A673 (cell line): ENCODE data around the gene CAPN11.

ENCODE experiments used
- EZH2 ChIP-seq: fragments of 200-600 bp; sonication (generic); IDR thresholded peaks from 2 replicates; pipeline ENCODE4 v1.6.1; 2017; ENCODE audit warnings: borderline replicate concordance, low read depth, mild to moderate bottlenecking, mixed read lengths, antibody characterized with exemption, low read length; ENCODE audit not compliant: poor library complexity, severe bottlenecking
- TF ChIP-seq, protein P1 (sequence below): fragments of 300-800, 200-600 bp; sonication (generic); conservative IDR thresholded peaks from 2 replicates; pipeline ENCODE4 v1.5.1; 2017; ENCODE audit warnings: low read depth, mild to moderate bottlenecking, antibody characterized with exemption, low read length, moderate library complexity, mixed read lengths

- TF ChIP-seq, protein P1, sequence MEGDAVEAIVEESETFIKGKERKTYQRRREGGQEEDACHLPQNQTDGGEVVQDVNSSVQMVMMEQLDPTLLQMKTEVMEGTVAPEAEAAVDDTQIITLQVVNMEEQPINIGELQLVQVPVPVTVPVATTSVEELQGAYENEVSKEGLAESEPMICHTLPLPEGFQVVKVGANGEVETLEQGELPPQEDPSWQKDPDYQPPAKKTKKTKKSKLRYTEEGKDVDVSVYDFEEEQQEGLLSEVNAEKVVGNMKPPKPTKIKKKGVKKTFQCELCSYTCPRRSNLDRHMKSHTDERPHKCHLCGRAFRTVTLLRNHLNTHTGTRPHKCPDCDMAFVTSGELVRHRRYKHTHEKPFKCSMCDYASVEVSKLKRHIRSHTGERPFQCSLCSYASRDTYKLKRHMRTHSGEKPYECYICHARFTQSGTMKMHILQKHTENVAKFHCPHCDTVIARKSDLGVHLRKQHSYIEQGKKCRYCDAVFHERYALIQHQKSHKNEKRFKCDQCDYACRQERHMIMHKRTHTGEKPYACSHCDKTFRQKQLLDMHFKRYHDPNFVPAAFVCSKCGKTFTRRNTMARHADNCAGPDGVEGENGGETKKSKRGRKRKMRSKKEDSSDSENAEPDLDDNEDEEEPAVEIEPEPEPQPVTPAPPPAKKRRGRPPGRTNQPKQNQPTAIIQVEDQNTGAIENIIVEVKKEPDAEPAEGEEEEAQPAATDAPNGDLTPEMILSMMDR = peak; percentile 97
- no peak for TF ChIP-seq EZH2
Measured at GRCh38 chr6:44172731-44173500, 14.3 kb downstream of the CAPN11 start.
